Small intestine (tissue), 7 donors: Measurements from ENCODE around the gene FUT8. TPM values are rescaled to one million over a fixed set of nuclear protein-coding genes. Genes with fewer than 3 reads are reported as not detected.

Source experiments
- DNase-seq, 2 donors: peaks; one replicate each; pipeline versions ENCODE4 v3.0.0 to v3.0.0-alpha.2; 2013
- FAIRE-seq: peaks from 2 replicates; lab custom pipeline; 2012; peaks lifted over from hg19 to GRCh38; lab: Jason Lieb, UNC
- H3K27ac ChIP-seq, 3 donors: one replicate each; pipeline ENCODE4 v1.5.1; 2013; ENCODE audit warnings: low read length in 2 of 3, mild to moderate bottlenecking in 2 of 3, control low read depth in 1 of 3, inconsistent platforms in 1 of 3, low read depth in 1 of 3, moderate library complexity in 1 of 3
- H3K27me3 ChIP-seq, 3 donors: one replicate each; pipeline ENCODE4 v1.6.1; 2013; ENCODE audit warnings: low read length in 3 of 3, inconsistent platforms in 1 of 3; ENCODE audit not compliant: control insufficient read depth in 3 of 3, insufficient read depth in 3 of 3
- H3K36me3 ChIP-seq, 3 donors: one replicate each; pipeline ENCODE4 v1.6.1; 2013; ENCODE audit warnings: low read length in 3 of 3, inconsistent platforms in 1 of 3, low read depth in 1 of 3, mild to moderate bottlenecking in 1 of 3, moderate library complexity in 1 of 3; ENCODE audit not compliant: control insufficient read depth in 3 of 3, insufficient read depth in 2 of 3
- H3K4me1 ChIP-seq, 3 donors: one replicate each; pipeline ENCODE4 v1.6.1; 2013; ENCODE audit warnings: low read length in 2 of 3, inconsistent platforms in 1 of 3, low read depth in 1 of 3, mild to moderate bottlenecking in 1 of 3, moderate library complexity in 1 of 3; ENCODE audit not compliant: control insufficient read depth in 3 of 3, insufficient read depth in 2 of 3
- H3K4me3 ChIP-seq, 3 donors: one replicate each; pipeline ENCODE4 v1.5.1; 2013; ENCODE audit warnings: low read length in 3 of 3, control low read depth in 1 of 3, inconsistent platforms in 1 of 3, low read depth in 1 of 3, mild to moderate bottlenecking in 1 of 3, moderate library complexity in 1 of 3
- H3K9me3 ChIP-seq, 2 donors: one replicate each; pipeline ENCODE4 v1.6.1; 2013; ENCODE audit warnings: low read depth in 1 of 2, low read length in 1 of 2; ENCODE audit not compliant: control insufficient read depth in 2 of 2, insufficient read depth in 1 of 2
- whole genome bisulfite sequencing, 3 donors: extraction: QIAGEN DNeasy Blood & Tissue Kit; methylation state at CpG; one replicate each; pipeline ENCODE4 v1.1.7; 2013; 5-methylcytosine and 5-hydroxymethylcytosine counted together
- polyA plus RNA-seq, 4 donors: library from polyadenylated mRNA; stranded (reverse) in 3 of 4; unstranded in 1 of 4; fragments of 200-250 nt in 3 of 4; fragments of 120-200 nt in 1 of 4; gene quantifications; one replicate each; pipeline versions ENCODE4 v1.2.1 to v1.2.3, GENCODE V29; 2013
- donor health status: healthy with polysubstance abuse.
- donor health status: control.
- donor health status: control.
- donor health status: Bipolar disorder and iron deficiency.
- donor health status: healthy.

The FUT8 gene
- polyA plus RNA-seq, 4 donors = 4.7 to 81.3 (median 28.6) TPM

GRCh38 chr14:65503771-65504170 lies 91.2 kb downstream of the FUT8 start:
- H3K27me3 ChIP-seq = no peaks in the 10 kb centered on the region
- WGBS, 3 donors = 81 to 84% (median 81%) methylated on average over 3 of the region's 3 CpGs
- no peaks in the 10 kb centered on the region for H3K36me3 ChIP-seq
- peaks cover 0 to 9% (median 3%) of the 10 kb centered on the region in 3 donors for H3K4me1 ChIP-seq
- FAIRE-seq (no peak), DNase-seq (no peak)
- H3K9me3 ChIP-seq = peaks cover 0 to 2% of the 10 kb centered on the region in 2 donors
- H3K4me3 ChIP-seq = no peak overlapping the region
- no peak overlapping the region for H3K27ac ChIP-seq

- 28 to 48% (median 46%) methylated on average over 6 of the region's 6 CpGs for WGBS, 3 donors
- peak; percentile 11 to 85 for DNase-seq
These were observed 94.3 kb downstream of the FUT8 start for GRCh38 chr14:65506801-65507200.

GRCh38 chr14:65509842-65510241 lies 97.3 kb downstream of the FUT8 start:
- Histone ChIP-seq H3K27ac (no peak overlapping the region), H3K9me3 (peaks cover 0 to 2% of the 10 kb centered on the region in 2 donors), H3K36me3 (peaks cover 0 to 2% (median 0%) of the 10 kb centered on the region in 3 donors), H3K4me3 (no peak overlapping the region), H3K27me3 (no peaks in the 10 kb centered on the region), H3K4me1 (peaks cover 0 to 8% (median 6%) of the 10 kb centered on the region in 3 donors)
- FAIRE-seq (no peak), DNase-seq (no peak)
- 85 to 92% (median 86%) methylated on average over 3 of the region's 3 CpGs for WGBS, 3 donors

More at GRCh38 chr14:65506801-65507200, 94.3 kb downstream of the FUT8 start:
- peaks cover 0 to 2% of the 10 kb centered on the region in 2 donors for H3K9me3 ChIP-seq
- peak; percentile 80 for FAIRE-seq
- peak overlapping the region in 1 of 3 donors; percentile 20 for H3K27ac ChIP-seq
- no peaks in the 10 kb centered on the region for H3K36me3 ChIP-seq
- H3K27me3 ChIP-seq = no peaks in the 10 kb centered on the region
- H3K4me3 ChIP-seq = no peak overlapping the region
- peaks cover 0 to 6% (median 3%) of the 10 kb centered on the region in 3 donors for H3K4me1 ChIP-seq

GRCh38 chr14:65513671-65514070 lies 101.1 kb downstream of the FUT8 start:
- Histone ChIP-seq H3K4me1 (peaks cover 0 to 4% (median 0%) of the 10 kb centered on the region in 3 donors), H3K9me3 (no peaks in the 10 kb centered on the region), H3K27ac (no peak overlapping the region), H3K4me3 (no peak overlapping the region), H3K36me3 (peaks cover 0 to 2% (median 0%) of the 10 kb centered on the region in 3 donors), H3K27me3 (no peaks in the 10 kb centered on the region)
- WGBS, 3 donors = 86 to 95% (median 93%) methylated on average over 5 of the region's 5 CpGs
- no peak for DNase-seq
- no peak for FAIRE-seq

GRCh38 chr14:65517635-65518542 lies 105.4 kb downstream of the FUT8 start:
- no peak for FAIRE-seq
- Histone ChIP-seq H3K27ac (no peak overlapping the region), H3K36me3 (no peaks in the 10 kb centered on the region), H3K4me1 (peaks cover 0 to 4% (median 0%) of the 10 kb centered on the region in 3 donors), H3K27me3 (no peaks in the 10 kb centered on the region), H3K9me3 (no peaks in the 10 kb centered on the region), H3K4me3 (no peak overlapping the region)
- DNase-seq = no peak

GRCh38 chr14:65528069-65528468 lies 115.5 kb downstream of the FUT8 start:
- FAIRE-seq = no peak
- no peak overlapping the region for H3K27ac ChIP-seq
- H3K4me1 ChIP-seq = no peaks in the 10 kb centered on the region
- 97 to 99% (median 98%) methylated on average over 11 of the region's 11 CpGs for WGBS, 3 donors
- no peaks in the 10 kb centered on the region for H3K27me3 ChIP-seq
- DNase-seq = no peak
- H3K9me3 ChIP-seq = peaks cover 0 to 18% of the 10 kb centered on the region in 2 donors
- H3K36me3 ChIP-seq = peaks cover 0 to 12% (median 0%) of the 10 kb centered on the region in 3 donors
- H3K4me3 ChIP-seq = no peak overlapping the region

- FAIRE-seq = no peak
- Histone ChIP-seq H3K36me3 (peaks cover 0 to 12% (median 0%) of the 10 kb centered on the region in 3 donors), H3K27me3 (no peaks in the 10 kb centered on the region), H3K4me3 (no peak overlapping the region), H3K4me1 (no peaks in the 10 kb centered on the region), H3K9me3 (peaks cover 0 to 20% of the 10 kb centered on the region in 2 donors), H3K27ac (no peak overlapping the region)
- DNase-seq = no peak
- whole genome bisulfite sequencing, 3 donors = 89 to 95% (median 92%) methylated on average over 3 of the region's 3 CpGs
These were observed 118.6 kb downstream of the FUT8 start for GRCh38 chr14:65531148-65531547.

- WGBS, 3 donors = 92 to 99% (median 95%) methylated on average over 4 of the region's 4 CpGs
- Histone ChIP-seq H3K27ac (no peak overlapping the region), H3K4me3 (no peak overlapping the region), H3K9me3 (peaks cover 0 to 15% of the 10 kb centered on the region in 2 donors), H3K36me3 (peaks cover 0 to 14% (median 0%) of the 10 kb centered on the region in 3 donors), H3K27me3 (no peaks in the 10 kb centered on the region), H3K4me1 (no peaks in the 10 kb centered on the region)
- no peak for DNase-seq
- no peak for FAIRE-seq
These were observed 121.3 kb downstream of the FUT8 start for GRCh38 chr14:65533736-65534404.
